Measurements from ENCODE around the gene FAM187B.

Gene FAM187B

GRCh38 chr19:35266520-35267352 is 38.2 kb upstream of the FAM187B start:
- Histone ChIP-seq H3K36me3 (ENCODE audit: insufficient read depth, low read length) (peaks cover 2% of the 10 kb centered on the region), H3K9ac (ENCODE audit: low read depth, low read length) (peak overlapping the region; percentile 91), H3K9me3 (ENCODE audit: control insufficient read depth, insufficient read depth, low read length) (no peaks in the 10 kb centered on the region), H3K4me1 (ENCODE audit: insufficient read depth, low read length) (no peaks in the 10 kb centered on the region; the same call in 1 of the 2 replicates)

- H3K36me3 ChIP-seq (ENCODE audit: insufficient read depth, low read length): peaks cover 5% of the 10 kb centered on the region
- no peak overlapping the region for H3K9ac ChIP-seq (ENCODE audit: low read depth, low read length)
Measured at GRCh38 chr19:35265900-35266519, 37.5 kb upstream of the FAM187B start.

GRCh38 chr19:35265126-35265899 is 36.8 kb upstream of the FAM187B start:
- H3K4me1 ChIP-seq (ENCODE audit: insufficient read depth, low read length): no peaks in the 10 kb centered on the region; the same call in 1 of the 2 replicates
- no peak overlapping the region for H3K9ac ChIP-seq (ENCODE audit: low read depth, low read length)
- H3K9me3 ChIP-seq (ENCODE audit: control insufficient read depth, insufficient read depth, low read length): no peaks in the 10 kb centered on the region
- H3K36me3 ChIP-seq (ENCODE audit: insufficient read depth, low read length): peaks cover 5% of the 10 kb centered on the region

More at GRCh38 chr19:35265900-35266519, 37.5 kb upstream of the FAM187B start:
- no peaks in the 10 kb centered on the region; the same call in 1 of the 2 replicates for H3K4me1 ChIP-seq (ENCODE audit: insufficient read depth, low read length)
- H3K9me3 ChIP-seq (ENCODE audit: control insufficient read depth, insufficient read depth, low read length): no peaks in the 10 kb centered on the region

GRCh38 chr19:35264268-35265125 is 36.0 kb upstream of the FAM187B start:
- Histone ChIP-seq H3K36me3 (ENCODE audit: insufficient read depth, low read length) (peaks cover 11% of the 10 kb centered on the region), H3K9ac (ENCODE audit: low read depth, low read length) (no peak overlapping the region), H3K4me1 (ENCODE audit: insufficient read depth, low read length) (no peaks in the 10 kb centered on the region; the same call in 1 of the 2 replicates), H3K9me3 (ENCODE audit: control insufficient read depth, insufficient read depth, low read length) (no peaks in the 10 kb centered on the region)

- Histone ChIP-seq H3K4me1 (ENCODE audit: insufficient read depth, low read length) (no peaks in the 10 kb centered on the region; the same call in 1 of the 2 replicates), H3K36me3 (ENCODE audit: insufficient read depth, low read length) (peaks cover 13% of the 10 kb centered on the region), H3K9me3 (ENCODE audit: control insufficient read depth, insufficient read depth, low read length) (no peaks in the 10 kb centered on the region), H3K9ac (ENCODE audit: low read depth, low read length) (no peak overlapping the region)
Measured at GRCh38 chr19:35262101-35262761, 33.7 kb upstream of the FAM187B start.

- Histone ChIP-seq H3K9me3 (ENCODE audit: control insufficient read depth, insufficient read depth, low read length) (no peaks in the 10 kb centered on the region), H3K4me1 (ENCODE audit: insufficient read depth, low read length) (no peaks in the 10 kb centered on the region), H3K36me3 (ENCODE audit: insufficient read depth, low read length) (peaks cover 13% of the 10 kb centered on the region), H3K9ac (ENCODE audit: low read depth, low read length) (no peak overlapping the region)
Measured at GRCh38 chr19:35261356-35262100, 33.0 kb upstream of the FAM187B start.

GRCh38 chr19:35260694-35261304 is 32.3 kb upstream of the FAM187B start:
- no peak overlapping the region for H3K9ac ChIP-seq (ENCODE audit: low read depth, low read length)
- peaks cover 13% of the 10 kb centered on the region for H3K36me3 ChIP-seq (ENCODE audit: insufficient read depth, low read length)
- no peaks in the 10 kb centered on the region for H3K9me3 ChIP-seq (ENCODE audit: control insufficient read depth, insufficient read depth, low read length)
- H3K4me1 ChIP-seq (ENCODE audit: insufficient read depth, low read length): no peaks in the 10 kb centered on the region

GRCh38 chr19:35257113-35257461 is 28.5 kb upstream of the FAM187B start:
- Histone ChIP-seq H3K4me1 (ENCODE audit: insufficient read depth, low read length) (0 out of 2 replicates have a peak, but pooled peaks cover 4% of the 10 kb centered on the region), H3K36me3 (ENCODE audit: insufficient read depth, low read length) (peaks cover 24% of the 10 kb centered on the region), H3K9ac (ENCODE audit: low read depth, low read length) (no peak overlapping the region), H3K9me3 (ENCODE audit: control insufficient read depth, insufficient read depth, low read length) (no peaks in the 10 kb centered on the region)

- Histone ChIP-seq H3K36me3 (ENCODE audit: insufficient read depth, low read length) (peaks cover 26% of the 10 kb centered on the region), H3K9me3 (ENCODE audit: control insufficient read depth, insufficient read depth, low read length) (no peaks in the 10 kb centered on the region), H3K4me1 (ENCODE audit: insufficient read depth, low read length) (0 out of 2 replicates have a peak, but pooled peaks cover 4% of the 10 kb centered on the region), H3K9ac (ENCODE audit: low read depth, low read length) (no peak overlapping the region)
Measured at GRCh38 chr19:35256566-35256965, 28.0 kb upstream of the FAM187B start.

GRCh38 chr19:35254341-35255297 is 26.1 kb upstream of the FAM187B start:
- Histone ChIP-seq H3K36me3 (ENCODE audit: insufficient read depth, low read length) (peaks cover 23% of the 10 kb centered on the region), H3K4me1 (ENCODE audit: insufficient read depth, low read length) (0 out of 2 replicates have a peak, but pooled peaks cover 4% of the 10 kb centered on the region), H3K9ac (ENCODE audit: low read depth, low read length) (no peak overlapping the region), H3K9me3 (ENCODE audit: control insufficient read depth, insufficient read depth, low read length) (no peaks in the 10 kb centered on the region)

- Histone ChIP-seq H3K9me3 (ENCODE audit: control insufficient read depth, insufficient read depth, low read length) (no peaks in the 10 kb centered on the region), H3K9ac (ENCODE audit: low read depth, low read length) (no peak overlapping the region), H3K4me1 (ENCODE audit: insufficient read depth, low read length) (0 out of 2 replicates have a peak, but pooled peaks cover 4% of the 10 kb centered on the region), H3K36me3 (ENCODE audit: insufficient read depth, low read length) (peaks cover 20% of the 10 kb centered on the region)
Measured at GRCh38 chr19:35253316-35254286, 25.1 kb upstream of the FAM187B start.
